ENCODE measurements around the gene PPP1R1B. TPM values are rescaled to one million over a fixed set of nuclear protein-coding genes. Genes with fewer than 3 reads are reported as not detected.
A peak's percentile ranks its signal among the peaks of the same experiment; 100 is the strongest.

PPP1R1B gene
- total and polyA plus RNA-seq, 9 of the 15 experiments (the other 6 are each of a cell fraction or from before 2014, with no cell fraction given) = 0.07 to 0.18 (median 0.10) TPM; not detected in 4

DNA sequence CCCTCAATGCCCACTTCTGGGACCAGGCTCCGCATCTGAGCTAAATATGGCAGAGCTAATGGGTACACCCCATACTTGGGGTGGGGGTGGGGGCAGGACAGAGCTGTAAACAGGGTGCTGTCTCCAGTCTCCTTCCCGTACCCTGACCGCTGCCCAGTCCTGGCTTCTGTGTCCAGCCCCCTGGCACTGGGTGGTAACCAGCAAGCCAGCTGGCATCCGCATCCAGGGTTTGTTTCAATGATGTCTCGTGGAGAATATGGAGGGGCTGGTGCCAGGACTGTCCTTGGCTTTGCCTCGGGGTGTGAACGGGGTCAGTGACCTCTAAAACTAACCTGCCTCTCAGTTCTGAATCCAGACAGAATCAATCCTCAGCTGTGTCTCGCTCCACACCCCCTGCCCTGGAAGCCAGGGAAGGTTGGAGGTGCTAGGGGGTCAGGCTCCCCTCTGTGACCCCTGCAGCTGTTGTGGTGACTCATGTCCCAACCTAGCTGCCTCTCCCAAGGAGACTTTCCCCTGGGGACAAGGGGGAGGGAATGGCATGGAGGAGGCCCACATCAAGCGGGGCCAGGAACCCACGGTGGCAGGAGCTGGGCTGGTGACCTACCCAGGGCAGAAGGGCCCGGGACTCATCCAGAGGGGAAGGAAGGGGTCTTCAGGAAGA, 40.0 kb downstream of the PPP1R1B start (continued):
- TF ChIP-seq, protein P1, sequence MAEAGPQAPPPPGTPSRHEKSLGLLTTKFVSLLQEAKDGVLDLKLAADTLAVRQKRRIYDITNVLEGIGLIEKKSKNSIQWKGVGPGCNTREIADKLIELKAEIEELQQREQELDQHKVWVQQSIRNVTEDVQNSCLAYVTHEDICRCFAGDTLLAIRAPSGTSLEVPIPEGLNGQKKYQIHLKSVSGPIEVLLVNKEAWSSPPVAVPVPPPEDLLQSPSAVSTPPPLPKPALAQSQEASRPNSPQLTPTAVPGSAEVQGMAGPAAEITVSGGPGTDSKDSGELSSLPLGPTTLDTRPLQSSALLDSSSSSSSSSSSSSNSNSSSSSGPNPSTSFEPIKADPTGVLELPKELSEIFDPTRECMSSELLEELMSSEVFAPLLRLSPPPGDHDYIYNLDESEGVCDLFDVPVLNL (CRISPR knock-in tag; IDR thresholded peaks at IDR 0.05; ENCODE audit: low read depth) = no peak
- TF ChIP-seq CC2D1A (IDR thresholded peaks at IDR 0.05) (no peak), NCOA2 (IDR thresholded peaks at IDR 0.05; ENCODE audit: partially characterized antibody in 2 of 2) (no peak), ZEB2 (IDR thresholded peaks at IDR 0.05) (no peak), SIN3A (IDR thresholded peaks at IDR 0.05; ENCODE audit: borderline replicate concordance in 2 of 2, control insufficient read depth in 1 of 2, low read depth in 2 of 2, low read length in 2 of 2) (no peak), ZNF134 (CRISPR knock-in tag; conservative IDR thresholded peaks at IDR 0.05) (no peak), TAF9B (IDR thresholded peaks at IDR 0.05; ENCODE audit: partially characterized antibody) (no peak), CAMTA2 (CRISPR knock-in tag; conservative IDR thresholded peaks at IDR 0.05) (no peak), CBX3 (IDR thresholded peaks at IDR 0.05; ENCODE audit: borderline replicate concordance in 1 of 2, low read length in 2 of 2) (no peak), ZNF830 (CRISPR knock-in tag; IDR thresholded peaks at IDR 0.05) (no peak), SUPT5H (IDR thresholded peaks at IDR 0.05) (no peak), ZNF77 (CRISPR knock-in tag; IDR thresholded peaks at IDR 0.05) (no peak), BACH1 (tag; IDR thresholded peaks at IDR 0.05) (peak; percentile 56; the same call in 1 of the 2 replicates), ZNF695 (CRISPR knock-in tag; IDR thresholded peaks at IDR 0.05) (no peak), DDX20 (tag; IDR thresholded peaks at IDR 0.05; ENCODE audit: low read depth) (no peak), CUX1 (CRISPR knock-in tag; IDR thresholded peaks at IDR 0.05) (no peak; the same call in 1 of the 2 replicates)
- TF ChIP-seq, protein P2, sequence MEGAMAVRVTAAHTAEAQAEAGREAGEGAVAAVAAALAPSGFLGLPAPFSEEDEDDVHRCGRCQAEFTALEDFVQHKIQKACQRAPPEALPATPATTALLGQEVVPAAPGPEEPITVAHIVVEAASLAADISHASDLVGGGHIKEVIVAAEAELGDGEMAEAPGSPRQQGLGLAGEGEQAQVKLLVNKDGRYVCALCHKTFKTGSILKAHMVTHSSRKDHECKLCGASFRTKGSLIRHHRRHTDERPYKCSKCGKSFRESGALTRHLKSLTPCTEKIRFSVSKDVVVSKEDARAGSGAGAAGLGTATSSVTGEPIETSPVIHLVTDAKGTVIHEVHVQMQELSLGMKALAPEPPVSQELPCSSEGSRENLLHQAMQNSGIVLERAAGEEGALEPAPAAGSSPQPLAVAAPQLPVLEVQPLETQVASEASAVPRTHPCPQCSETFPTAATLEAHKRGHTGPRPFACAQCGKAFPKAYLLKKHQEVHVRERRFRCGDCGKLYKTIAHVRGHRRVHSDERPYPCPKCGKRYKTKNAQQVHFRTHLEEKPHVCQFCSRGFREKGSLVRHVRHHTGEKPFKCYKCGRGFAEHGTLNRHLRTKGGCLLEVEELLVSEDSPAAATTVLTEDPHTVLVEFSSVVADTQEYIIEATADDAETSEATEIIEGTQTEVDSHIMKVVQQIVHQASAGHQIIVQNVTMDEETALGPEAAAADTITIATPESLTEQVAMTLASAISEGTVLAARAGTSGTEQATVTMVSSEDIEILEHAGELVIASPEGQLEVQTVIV (CRISPR knock-in tag; IDR thresholded peaks at IDR 0.05; ENCODE audit: borderline replicate concordance) = no peak
- TF ChIP-seq, protein P3, sequence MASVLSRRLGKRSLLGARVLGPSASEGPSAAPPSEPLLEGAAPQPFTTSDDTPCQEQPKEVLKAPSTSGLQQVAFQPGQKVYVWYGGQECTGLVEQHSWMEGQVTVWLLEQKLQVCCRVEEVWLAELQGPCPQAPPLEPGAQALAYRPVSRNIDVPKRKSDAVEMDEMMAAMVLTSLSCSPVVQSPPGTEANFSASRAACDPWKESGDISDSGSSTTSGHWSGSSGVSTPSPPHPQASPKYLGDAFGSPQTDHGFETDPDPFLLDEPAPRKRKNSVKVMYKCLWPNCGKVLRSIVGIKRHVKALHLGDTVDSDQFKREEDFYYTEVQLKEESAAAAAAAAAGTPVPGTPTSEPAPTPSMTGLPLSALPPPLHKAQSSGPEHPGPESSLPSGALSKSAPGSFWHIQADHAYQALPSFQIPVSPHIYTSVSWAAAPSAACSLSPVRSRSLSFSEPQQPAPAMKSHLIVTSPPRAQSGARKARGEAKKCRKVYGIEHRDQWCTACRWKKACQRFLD (CRISPR knock-in tag; IDR thresholded peaks at IDR 0.05) = no peak
